ENCODE results near the gene GPR153. TPM values are rescaled to one million over a fixed set of nuclear protein-coding genes. Genes with fewer than 3 reads are reported as not detected.
A peak's percentile ranks its signal among the peaks of the same experiment; 100 is the strongest.

Gene GPR153
- total and polyA plus RNA-seq, 2 of the 13 experiments (the other 11 are each of a cell fraction or from before 2014, with no cell fraction given), result 0.22 to 0.31 TPM

GRCh38 chr1:6245086-6245868, 15.6 kb downstream of the GPR153 start (continued):
- TF ChIP-seq ZNF407 (CRISPR knock-in tag; IDR thresholded peaks at IDR 0.05; ENCODE audit: not compliant biosample characterization) (peak; percentile 95), NFRKB (IDR thresholded peaks at IDR 0.05) (no peak), NFE2 (CRISPR knock-in tag; IDR thresholded peaks at IDR 0.05) (peak; percentile 51; the same call in 1 of the 2 replicates), ZSCAN30 (CRISPR knock-in tag; IDR thresholded peaks at IDR 0.05) (peak; percentile 93; the same call in 1 of the 2 replicates), HOXA5 (CRISPR knock-in tag; IDR thresholded peaks at IDR 0.05) (peak; percentile 99), HNF1B (CRISPR knock-in tag; IDR thresholded peaks at IDR 0.05) (peak; percentile 52; the same call in 1 of the 2 replicates), ZNF335 (CRISPR knock-in tag; IDR thresholded peaks at IDR 0.05) (peak; percentile 93), ZNF451 (CRISPR knock-in tag; IDR thresholded peaks at IDR 0.05) (peak; percentile 99), YEATS4 (CRISPR knock-in tag; IDR thresholded peaks at IDR 0.05; ENCODE audit: borderline replicate concordance) (peak; percentile 83; the same call in 1 of the 2 replicates), ZNF234 (CRISPR knock-in tag; conservative IDR thresholded peaks at IDR 0.05) (peak; percentile 99), ZBTB43 (CRISPR knock-in tag; conservative IDR thresholded peaks at IDR 0.05) (peak; percentile 96), ATF2 (CRISPR knock-in tag; IDR thresholded peaks at IDR 0.05) (peak; percentile 96), MXI1 (IDR thresholded peaks at IDR 0.05; ENCODE audit: borderline replicate concordance, low read depth, low read length) (peak; percentile 79; the same call in 1 of the 3 replicates), FOSL2 (CRISPR knock-in tag; IDR thresholded peaks at IDR 0.05) (peak; percentile 76), ATF7-NPFF (CRISPR knock-in tag; IDR thresholded peaks at IDR 0.05; ENCODE audit: low read depth) (peak; percentile 100), ZNF235 (CRISPR knock-in tag; IDR thresholded peaks at IDR 0.05; ENCODE audit: borderline replicate concordance) (peak; percentile 99)

Data from HepG2 (cell line).